ENCODE measurements around the gene PSMB4. TPM values are rescaled to one million over a fixed set of nuclear protein-coding genes. Genes with fewer than 3 reads are reported as not detected.

Gene PSMB4
- total RNA-seq, 1 experiment from 2014 or later, result 345 TPM

DNA sequence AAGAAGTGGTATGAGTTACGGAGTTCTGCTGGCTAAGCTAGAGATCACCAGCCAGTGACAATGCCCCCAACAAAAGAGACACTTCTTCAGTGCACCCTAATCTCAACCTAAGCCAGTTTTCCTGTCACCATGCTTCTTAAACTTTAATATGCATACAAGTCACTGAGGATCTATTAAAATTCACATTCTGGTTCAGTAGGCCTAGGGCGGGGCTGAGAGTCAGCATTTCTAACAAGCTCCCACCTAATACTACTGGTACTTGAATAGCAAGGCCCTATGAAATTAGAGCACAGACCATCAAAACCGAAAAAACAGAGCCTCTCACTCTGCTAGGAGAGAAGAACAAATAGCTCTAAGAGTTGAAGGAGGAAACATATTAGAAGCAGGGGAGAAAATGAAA is 7.9 kb downstream of the PSMB4 start:
- H3K4me3 ChIP-seq, result no peak overlapping the region
- H3K27ac ChIP-seq, result no peak overlapping the region
- ChIA-PET POLR2A (ENCODE audit: unreplicated experiment) (interaction anchor here (0.7 kb wide), 2 partner anchors 65 to 113 kb away, joined by 3 to 5 read pairs; no protein-coding TSS in a partner anchor), CTCF (no interaction called here)
- no peaks in the 10 kb centered on the region for H3K9me3 ChIP-seq (ENCODE audit: insufficient read depth, low read depth)
- no peak overlapping the region for H2AFZ ChIP-seq
- TF ChIP-seq EZH2 (IDR thresholded peaks at IDR 0.05; ENCODE audit: low read depth) (no peak), CTCF (conservative IDR thresholded peaks at IDR 0.05) (no peak)
- intact Hi-C loops (cut with micrococcal nuclease; ENCODE audit: unreplicated experiment), result no loop called here
- H3F3A ChIP-seq (ENCODE audit: insufficient read depth, low read depth), result peaks cover 19% of the 10 kb centered on the region
- H4K20me1 ChIP-seq (ENCODE audit: insufficient read depth), result peaks cover 4% of the 10 kb centered on the region; the same call in 1 of the 2 replicates
- H3K4me2 ChIP-seq, result no peak overlapping the region
- DNase-seq, result no peak
- H3K79me2 ChIP-seq (ENCODE audit: low read depth), result no peaks in the 10 kb centered on the region
- BruUV-seq (replicated peaks), result no TSS peak
- no peaks in the 10 kb centered on the region for H3K27me3 ChIP-seq (ENCODE audit: insufficient read depth, low read depth)
- H3K4me1 ChIP-seq (replicated peaks; ENCODE audit: insufficient read depth), result no peaks in the 10 kb centered on the region
- peaks cover 38% of the 10 kb centered on the region for H3K36me3 ChIP-seq (ENCODE audit: low read depth)
- H3K9me2 ChIP-seq (ENCODE audit: insufficient read depth), result no peaks in the 10 kb centered on the region

- peaks cover 3% of the 10 kb centered on the region; the same call in 1 of the 2 replicates for H3F3A ChIP-seq (ENCODE audit: insufficient read depth, low read depth)
- CTCF ChIA-PET, result no interaction called here
- POLR2A ChIA-PET (ENCODE audit: unreplicated experiment), result no interaction called here
- H3K9me3 ChIP-seq (ENCODE audit: insufficient read depth, low read depth), result no peaks in the 10 kb centered on the region
- H3K27ac ChIP-seq, result no peak overlapping the region
- no TSS peak for BruUV-seq (replicated peaks)
- TF ChIP-seq CTCF (conservative IDR thresholded peaks at IDR 0.05) (no peak), EZH2 (IDR thresholded peaks at IDR 0.05; ENCODE audit: low read depth) (no peak)
- peaks cover 4% of the 10 kb centered on the region; the same call in 1 of the 2 replicates for H4K20me1 ChIP-seq (ENCODE audit: insufficient read depth)
- H3K79me2 ChIP-seq (ENCODE audit: low read depth), result no peaks in the 10 kb centered on the region
- DNase-seq, result no peak
- no peaks in the 10 kb centered on the region for H3K4me1 ChIP-seq (replicated peaks; ENCODE audit: insufficient read depth)
- intact Hi-C loops (cut with micrococcal nuclease; ENCODE audit: unreplicated experiment), result no loop called here
- H3K4me2 ChIP-seq, result no peak overlapping the region
- H3K9me2 ChIP-seq (ENCODE audit: insufficient read depth), result no peaks in the 10 kb centered on the region
- no peak overlapping the region for H2AFZ ChIP-seq
- H3K4me3 ChIP-seq, result no peak overlapping the region
- no peaks in the 10 kb centered on the region for H3K27me3 ChIP-seq (ENCODE audit: insufficient read depth, low read depth)
- H3K36me3 ChIP-seq (ENCODE audit: low read depth), result peaks cover 36% of the 10 kb centered on the region
Measured at GRCh38 chr1:151408891-151409290, 9.5 kb downstream of the PSMB4 start.

DNA sequence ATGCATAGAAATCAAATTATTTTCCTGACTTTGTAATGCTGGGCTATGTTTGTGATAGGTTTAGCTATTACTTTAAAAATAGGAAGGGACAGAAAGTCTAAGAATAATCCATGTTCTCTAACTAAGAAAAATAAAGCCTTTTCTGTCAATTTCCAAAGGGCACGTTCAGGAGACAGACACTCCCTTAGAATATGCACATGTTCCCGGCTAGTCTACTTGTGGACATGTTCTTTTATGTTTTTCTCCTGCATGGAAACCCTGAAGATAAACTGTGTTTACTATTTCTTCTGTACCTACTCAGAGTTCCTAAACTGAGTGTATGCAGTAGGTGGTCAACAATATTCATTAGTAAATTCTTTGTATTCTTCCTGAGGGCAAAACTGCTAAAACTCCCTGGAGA is 12.5 kb downstream of the PSMB4 start:
- H2AFZ ChIP-seq, result no peak overlapping the region
- no peak overlapping the region for H3K27ac ChIP-seq
- intact Hi-C loops (cut with micrococcal nuclease; ENCODE audit: unreplicated experiment), result no loop called here
- no peaks in the 10 kb centered on the region for H3K9me2 ChIP-seq (ENCODE audit: insufficient read depth)
- no peak overlapping the region for H3K4me3 ChIP-seq
- peaks cover 28% of the 10 kb centered on the region for H3K36me3 ChIP-seq (ENCODE audit: low read depth)
- TF ChIP-seq EZH2 (IDR thresholded peaks at IDR 0.05; ENCODE audit: low read depth), result no peak
- no peak for TF ChIP-seq CTCF (conservative IDR thresholded peaks at IDR 0.05)
- DNase-seq, result no peak
- peaks cover 4% of the 10 kb centered on the region; the same call in 1 of the 2 replicates for H4K20me1 ChIP-seq (ENCODE audit: insufficient read depth)
- no peaks in the 10 kb centered on the region for H3K27me3 ChIP-seq (ENCODE audit: insufficient read depth, low read depth)
- H3K4me1 ChIP-seq (replicated peaks; ENCODE audit: insufficient read depth), result no peaks in the 10 kb centered on the region
- ChIA-PET CTCF (interaction anchor here (1.0 kb wide), 1 partner anchor 13 kb away, joined by 3 read pairs; the partner anchor contains the start of gene PSMB4), POLR2A (ENCODE audit: unreplicated experiment) (no interaction called here)
- H3K4me2 ChIP-seq, result no peak overlapping the region
- peaks cover 3% of the 10 kb centered on the region; the same call in 1 of the 2 replicates for H3F3A ChIP-seq (ENCODE audit: insufficient read depth, low read depth)
- no TSS peak for BruUV-seq (replicated peaks)
- no peaks in the 10 kb centered on the region for H3K79me2 ChIP-seq (ENCODE audit: low read depth)
- no peaks in the 10 kb centered on the region for H3K9me3 ChIP-seq (ENCODE audit: insufficient read depth, low read depth)
